Ovary (tissue), 3 donors: ENCODE results near the gene NMD3.

Source experiments
- CTCF ChIP-seq, 3 donors: fragments of 450-650 bp in 2 of 3; fragments of 200-600 bp in 1 of 3; IDR thresholded peaks; one replicate each; pipeline versions ENCODE4 v1.5.1 to v1.8.0; 2016 to 2022; ENCODE audit warnings: antibody characterized with exemption in 3 of 3, mild to moderate bottlenecking in 1 of 3
- EP300 ChIP-seq: sonication (generic); formaldehyde crosslinking; IDR thresholded peaks from one replicate; pipeline ENCODE4 v1.6.1; 2017; ENCODE audit warnings: antibody characterized with exemption
- POLR2A ChIP-seq: fragments of 450-650 bp; IDR thresholded peaks from one replicate; pipeline ENCODE4 v1.6.1; 2017; ENCODE audit warnings: antibody characterized with exemption, mild to moderate bottlenecking, moderate library complexity
- donor health status: DM: no; HTN: no; CAD: no.

- TF ChIP-seq CTCF (IDR thresholded peaks at IDR 0.05) (no peak), POLR2A (no peak), EP300 (no peak)
These were observed 43.1 kb upstream of the NMD3 start for GRCh38 chr3:161177991-161178390.
